Measurements from ENCODE around the gene CHAD. TPM values are rescaled to one million over a fixed set of nuclear protein-coding genes. Genes with fewer than 3 reads are reported as not detected.

The CHAD gene
- polyA plus RNA-seq, 1 donor (not counting 4 experiments of a cell fraction or from before 2014, with no cell fraction given), result not detected

- Histone ChIP-seq H3K9me3 (ENCODE audit: control insufficient read depth, low read depth, low read length) (no peaks in the 10 kb centered on the region), H3K36me3 (ENCODE audit: control insufficient read depth in 2 of 2, extremely low read depth in 1 of 2, insufficient read depth in 2 of 2, low read length in 2 of 2) (peaks cover 2 to 27% of the 10 kb centered on the region in 2 experiments), H3K4me3 (ENCODE audit: control insufficient read depth in 2 of 3, extremely low read depth in 1 of 3, insufficient read depth in 2 of 3, low read depth in 1 of 3, low read length in 3 of 3) (no peak overlapping the region), H3K27me3 (ENCODE audit: control insufficient read depth, extremely low read depth, insufficient read depth, low read length) (peaks cover 30% of the 10 kb centered on the region), H4K20me1 (ENCODE audit: control insufficient read depth, extremely low read depth, insufficient read depth, low read length) (no peaks in the 10 kb centered on the region), H3K4me1 (ENCODE audit: control insufficient read depth, extremely low read depth, insufficient read depth, low read length) (peaks cover 10% of the 10 kb centered on the region), H3K4me2 (ENCODE audit: control insufficient read depth, extremely low read depth, insufficient read depth, low read depth, low read length) (no peak overlapping the region), H3K9ac (ENCODE audit: control insufficient read depth, extremely low read depth, insufficient read depth, low read length) (no peak overlapping the region), H3K9me1 (ENCODE audit: control insufficient read depth, extremely low read depth, insufficient read depth, low read length) (no peaks in the 10 kb centered on the region), H2AFZ (ENCODE audit: control insufficient read depth, low read length) (no peak overlapping the region), H3K27ac (ENCODE audit: control insufficient read depth, insufficient read depth, low read length) (no peak overlapping the region), H3K79me2 (ENCODE audit: control insufficient read depth, insufficient read depth, low read length) (no peaks in the 10 kb centered on the region)
- DNase-seq (ENCODE audit: low read depth, low spot score), result no peak
- dilution Hi-C loops (cut with MboI; ENCODE audit: extremely low pct_ligation_motif_present, low sequenced_read_pairs), result no loop called here
- FAIRE-seq, result no peak
- TF ChIP-seq CTCF (optimal IDR thresholded peaks at IDR 0.05 in 1 of 3, IDR thresholded peaks at IDR 0.05 in 1 of 3, conservative IDR thresholded peaks at IDR 0.05 in 1 of 3; ENCODE audit: extremely low read depth in 1 of 3, insufficient read depth in 2 of 3, low read length in 3 of 3) (no peak), EZH2 (IDR thresholded peaks at IDR 0.05; ENCODE audit: low read length) (no peak)
Measured at GRCh38 chr17:50469671-50470305, 1.1 kb upstream of the CHAD start.

- H2AFZ ChIP-seq (ENCODE audit: control insufficient read depth, low read length), result no peak overlapping the region
- no peak for DNase-seq (ENCODE audit: low read depth, low spot score)
- H3K9me1 ChIP-seq (ENCODE audit: control insufficient read depth, extremely low read depth, insufficient read depth, low read length), result no peaks in the 10 kb centered on the region
- peaks cover 30% of the 10 kb centered on the region for H3K27me3 ChIP-seq (ENCODE audit: control insufficient read depth, extremely low read depth, insufficient read depth, low read length)
- peaks cover 10% of the 10 kb centered on the region for H3K4me1 ChIP-seq (ENCODE audit: control insufficient read depth, extremely low read depth, insufficient read depth, low read length)
- no peak overlapping the region for H3K4me3 ChIP-seq (ENCODE audit: control insufficient read depth in 2 of 3, extremely low read depth in 1 of 3, insufficient read depth in 2 of 3, low read depth in 1 of 3, low read length in 3 of 3)
- TF ChIP-seq EZH2 (IDR thresholded peaks at IDR 0.05; ENCODE audit: low read length) (no peak), CTCF (optimal IDR thresholded peaks at IDR 0.05 in 1 of 3, IDR thresholded peaks at IDR 0.05 in 1 of 3, conservative IDR thresholded peaks at IDR 0.05 in 1 of 3; ENCODE audit: extremely low read depth in 1 of 3, insufficient read depth in 2 of 3, low read length in 3 of 3) (no peak)
- no peak for FAIRE-seq
- H3K9me3 ChIP-seq (ENCODE audit: control insufficient read depth, low read depth, low read length), result no peaks in the 10 kb centered on the region
- H3K9ac ChIP-seq (ENCODE audit: control insufficient read depth, extremely low read depth, insufficient read depth, low read length), result no peak overlapping the region
- H3K4me2 ChIP-seq (ENCODE audit: control insufficient read depth, extremely low read depth, insufficient read depth, low read depth, low read length), result peak overlapping the region; percentile 32
- no peaks in the 10 kb centered on the region for H4K20me1 ChIP-seq (ENCODE audit: control insufficient read depth, extremely low read depth, insufficient read depth, low read length)
- no peak overlapping the region for H3K27ac ChIP-seq (ENCODE audit: control insufficient read depth, insufficient read depth, low read length)
- H3K36me3 ChIP-seq (ENCODE audit: control insufficient read depth in 2 of 2, extremely low read depth in 1 of 2, insufficient read depth in 2 of 2, low read length in 2 of 2), result peaks cover 2 to 26% of the 10 kb centered on the region in 2 experiments
- no peaks in the 10 kb centered on the region for H3K79me2 ChIP-seq (ENCODE audit: control insufficient read depth, insufficient read depth, low read length)
- dilution Hi-C loops (cut with MboI; ENCODE audit: extremely low pct_ligation_motif_present, low sequenced_read_pairs), result no loop called here
Measured at GRCh38 chr17:50469208-50469605, 527 bp upstream of the CHAD start.

All from keratinocyte (primary cell).